PC-3 (cell line): ENCODE measurements around the gene SFI1. TPM values are rescaled to one million over a fixed set of nuclear protein-coding genes. Genes with fewer than 3 reads are reported as not detected.
A peak's percentile ranks its signal among the peaks of the same experiment; 100 is the strongest.

Source experiments
- ATAC-seq: fragments of 200-7000 bp; cut with Tn5 transposase; 2 replicates; pipeline ENCODE4 v1.9.1; 2020; ENCODE audit warnings: mild to moderate bottlenecking, moderate library complexity
- BruUV-seq: library from RNA; stranded (reverse); fragments of 400-500 nt; replicated peaks from 2 replicates; lab custom pipeline; 2021; lab: Mats Ljungman, UMichigan
- CTCF ChIA-PET: fragments of 300-600 bp; sonication (Branson Sonifier 250); formaldehyde crosslinking; loops from one replicate; lab custom pipeline; 2022; ENCODE audit warnings: antibody characterized with exemption; lab: Charles Lee
- POLR2A ChIA-PET: fragments of 300-600 bp; sonication (Branson Sonifier 250); formaldehyde crosslinking; loops from one replicate; lab custom pipeline; 2022; ENCODE audit warnings: antibody characterized with exemption; ENCODE audit not compliant: unreplicated experiment; lab: Charles Lee
- DNase-seq: peaks from one replicate; pipeline ENCODE4 v3.0.0-alpha.2; 2015
- H2AFZ ChIP-seq: fragments of 300-600 bp; sonication (generic); 2 replicates; pipeline ENCODE4 v1.6.0; 2016; ENCODE audit warnings: antibody characterized with exemption, low read length
- H3F3A ChIP-seq: fragments of 300-600 bp; sonication (generic); one replicate; pipeline ENCODE4 v1.6.0; 2017; ENCODE audit warnings: antibody characterized with exemption, low read length, control low read depth, mild to moderate bottlenecking; ENCODE audit not compliant: unreplicated experiment
- H3K27ac ChIP-seq: fragments of 300-600 bp; sonication (generic); 2 replicates; pipeline ENCODE4 v1.5.1; 2016; ENCODE audit warnings: mild to moderate bottlenecking, low read length
- H3K27me3 ChIP-seq: fragments of 300-600 bp; sonication (generic); 2 replicates; pipeline ENCODE4 v1.6.1; 2016; ENCODE audit warnings: low read length, mixed read lengths
- H3K36me3 ChIP-seq: fragments of 300-600 bp; sonication (generic); 2 replicates; pipeline ENCODE4 v1.6.1; 2016; ENCODE audit warnings: low read depth, mixed run types, low read length, mixed read lengths
- H3K4me1 ChIP-seq: fragments of 300-600 bp; sonication (generic); 2 replicates; pipeline ENCODE4 v1.5.1; 2016; ENCODE audit warnings: low read length; ENCODE audit not compliant: insufficient read depth
- H3K4me2 ChIP-seq: fragments of 300-600 bp; sonication (generic); 2 replicates; pipeline ENCODE4 v1.6.0; 2016; ENCODE audit warnings: low read length
- H3K4me3 ChIP-seq: fragments of 300-600 bp; sonication (generic); 2 replicates; pipeline ENCODE4 v1.5.1; 2016; ENCODE audit warnings: mild to moderate bottlenecking, low read length, mixed read lengths
- H3K79me2 ChIP-seq: fragments of 300-600 bp; sonication (generic); 2 replicates; pipeline ENCODE4 v1.6.1; 2017; ENCODE audit warnings: low read length, mixed read lengths
- H3K9ac ChIP-seq: fragments of 300-600 bp; sonication (generic); 2 replicates; pipeline ENCODE4 v1.6.0; 2016; ENCODE audit warnings: mild to moderate bottlenecking, low read length
- H3K9me2 ChIP-seq: fragments of 300-600 bp; sonication (generic); replicated peaks from 2 replicates; pipeline ENCODE4 v1.6.1; 2016; ENCODE audit warnings: mixed run types, low read length, mixed read lengths
- H3K9me3 ChIP-seq: fragments of 300-600 bp; sonication (generic); 2 replicates; pipeline ENCODE4 v1.6.1; 2016; ENCODE audit warnings: low read length, mixed read lengths
- H4K20me1 ChIP-seq: fragments of 300-600 bp; sonication (generic); 2 replicates; pipeline ENCODE4 v1.6.1; 2016; ENCODE audit warnings: low read length, mixed read lengths
- EZH2 ChIP-seq: fragments of 300-600 bp; sonication (generic); IDR thresholded peaks from one replicate; pipeline ENCODE4 v1.6.1; 2017; ENCODE audit warnings: antibody characterized with exemption, mild to moderate bottlenecking, low read length; ENCODE audit not compliant: unreplicated experiment
- EZH2phosphoT487 ChIP-seq: fragments of 300-600 bp; sonication (generic); IDR thresholded peaks from 2 replicates; pipeline ENCODE4 v1.6.1; 2018; ENCODE audit warnings: mild to moderate bottlenecking, antibody characterized with exemption, low read length, borderline replicate concordance
- intact Hi-C: fragments of 100-400 bp; cut with micrococcal nuclease; formaldehyde crosslinking; loops from 2 replicates; pipeline ENCODE4 v1.9.0; 2023
- total RNA-seq: library from RNA; depleted of rRNA; stranded (reverse); fragments of >200 nt; gene quantifications from 2 replicates; pipeline ENCODE4 v1.2.3, GENCODE V29; 2014
- TF ChIP-seq, protein P1 (sequence below): fragments of 300-600 bp; sonication (generic); conservative IDR thresholded peaks from 2 replicates; pipeline ENCODE4 v1.5.1; 2017; ENCODE audit warnings: antibody characterized with exemption, low read depth, mild to moderate bottlenecking, low read length

Gene SFI1
- total RNA-seq, 1 experiment from 2014 or later: 22.5 TPM

GRCh38 chr22:31578171-31578570, 81.8 kb downstream of the SFI1 start:
- no peaks in the 10 kb centered on the region for H3K36me3 ChIP-seq
- intact Hi-C loops: no loop called here
- H3K9me3 ChIP-seq: no peaks in the 10 kb centered on the region
- no peak overlapping the region for H3K4me3 ChIP-seq
- H3K27me3 ChIP-seq: no peaks in the 10 kb centered on the region
- ChIA-PET CTCF (no interaction called here), POLR2A (no interaction called here)
- ATAC-seq (no peak), DNase-seq (no peak)
- H3K4me2 ChIP-seq: no peak overlapping the region
- no peaks in the 10 kb centered on the region for H3K4me1 ChIP-seq
- no peak for TF ChIP-seq EZH2phosphoT487
- no peak for TF ChIP-seq EZH2
- TF ChIP-seq, protein P1, sequence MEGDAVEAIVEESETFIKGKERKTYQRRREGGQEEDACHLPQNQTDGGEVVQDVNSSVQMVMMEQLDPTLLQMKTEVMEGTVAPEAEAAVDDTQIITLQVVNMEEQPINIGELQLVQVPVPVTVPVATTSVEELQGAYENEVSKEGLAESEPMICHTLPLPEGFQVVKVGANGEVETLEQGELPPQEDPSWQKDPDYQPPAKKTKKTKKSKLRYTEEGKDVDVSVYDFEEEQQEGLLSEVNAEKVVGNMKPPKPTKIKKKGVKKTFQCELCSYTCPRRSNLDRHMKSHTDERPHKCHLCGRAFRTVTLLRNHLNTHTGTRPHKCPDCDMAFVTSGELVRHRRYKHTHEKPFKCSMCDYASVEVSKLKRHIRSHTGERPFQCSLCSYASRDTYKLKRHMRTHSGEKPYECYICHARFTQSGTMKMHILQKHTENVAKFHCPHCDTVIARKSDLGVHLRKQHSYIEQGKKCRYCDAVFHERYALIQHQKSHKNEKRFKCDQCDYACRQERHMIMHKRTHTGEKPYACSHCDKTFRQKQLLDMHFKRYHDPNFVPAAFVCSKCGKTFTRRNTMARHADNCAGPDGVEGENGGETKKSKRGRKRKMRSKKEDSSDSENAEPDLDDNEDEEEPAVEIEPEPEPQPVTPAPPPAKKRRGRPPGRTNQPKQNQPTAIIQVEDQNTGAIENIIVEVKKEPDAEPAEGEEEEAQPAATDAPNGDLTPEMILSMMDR: no peak
- no peaks in the 10 kb centered on the region for H3K9me2 ChIP-seq
- no peak overlapping the region for H3K27ac ChIP-seq
- H4K20me1 ChIP-seq: no peaks in the 10 kb centered on the region
- no peaks in the 10 kb centered on the region for H3F3A ChIP-seq
- no peak overlapping the region for H2AFZ ChIP-seq
- no peaks in the 10 kb centered on the region for H3K79me2 ChIP-seq
- BruUV-seq: no TSS peak
- H3K9ac ChIP-seq: no peak overlapping the region

GRCh38 chr22:31579835-31580242, 83.5 kb downstream of the SFI1 start:
- H3K4me1 ChIP-seq: peaks cover 12% of the 10 kb centered on the region
- H3K79me2 ChIP-seq: no peaks in the 10 kb centered on the region
- no peak overlapping the region for H2AFZ ChIP-seq
- intact Hi-C loops: no loop called here
- DNase-seq (no peak), ATAC-seq (peak; percentile 82)
- no peak overlapping the region for H3K4me2 ChIP-seq
- POLR2A ChIA-PET: no interaction called here
- BruUV-seq: no TSS peak
- TF ChIP-seq EZH2: no peak
- TF ChIP-seq, protein P1: no peak
- H3K27me3 ChIP-seq: no peaks in the 10 kb centered on the region
- no peak overlapping the region for H3K4me3 ChIP-seq
- no peak overlapping the region for H3K9ac ChIP-seq
- H3F3A ChIP-seq: no peaks in the 10 kb centered on the region
- no peaks in the 10 kb centered on the region for H3K9me2 ChIP-seq
- H3K36me3 ChIP-seq: no peaks in the 10 kb centered on the region
- CTCF ChIA-PET: no interaction called here
- no peaks in the 10 kb centered on the region for H3K9me3 ChIP-seq
- no peaks in the 10 kb centered on the region for H4K20me1 ChIP-seq
- H3K27ac ChIP-seq: no peak overlapping the region

DNA sequence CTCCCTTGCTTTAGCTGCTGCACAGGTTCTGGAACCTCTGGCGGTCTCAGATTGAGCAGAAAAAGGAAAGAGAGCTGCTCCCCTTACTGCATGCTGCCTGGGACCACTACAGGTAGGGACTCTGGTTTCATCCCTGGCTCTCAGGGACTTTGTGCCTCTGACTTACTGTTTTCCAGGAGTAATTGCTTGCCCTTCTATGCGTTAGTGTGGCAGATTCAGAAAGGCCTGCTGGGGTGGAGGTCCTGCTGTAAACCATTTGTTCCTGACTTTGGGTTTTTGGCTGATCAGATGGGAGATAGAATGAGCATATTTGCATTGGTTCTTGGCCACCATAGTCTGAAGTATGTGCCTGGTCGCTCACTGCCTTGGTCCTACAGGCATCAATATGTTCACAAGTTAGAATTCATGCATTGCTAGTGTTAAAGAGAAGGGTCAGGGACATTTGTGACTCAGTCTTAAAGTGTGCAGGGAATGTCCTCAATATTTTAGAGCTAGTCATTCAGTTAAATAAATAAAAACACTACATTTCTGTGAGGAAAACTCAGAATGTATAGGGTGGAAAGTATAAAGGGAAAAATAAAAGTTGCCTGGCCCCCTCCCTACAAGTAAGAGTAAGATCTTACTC, 87.6 kb downstream of the SFI1 start:
- intact Hi-C loops: no loop called here
- Histone ChIP-seq H3K36me3 (no peaks in the 10 kb centered on the region), H3K9me3 (no peaks in the 10 kb centered on the region), H3K27me3 (no peaks in the 10 kb centered on the region), H3K79me2 (no peaks in the 10 kb centered on the region), H4K20me1 (no peaks in the 10 kb centered on the region), H3K4me3 (no peak overlapping the region), H3K4me1 (peaks cover 19% of the 10 kb centered on the region), H3F3A (no peaks in the 10 kb centered on the region), H3K9ac (no peak overlapping the region), H3K4me2 (no peak overlapping the region; the same call in 1 of the 2 replicates), H2AFZ (no peak overlapping the region), H3K9me2 (no peaks in the 10 kb centered on the region), H3K27ac (no peak overlapping the region)
- ATAC-seq (peak; percentile 71), DNase-seq (peak; percentile 45)
- BruUV-seq: no TSS peak
- POLR2A ChIA-PET: no interaction called here
- TF ChIP-seq EZH2phosphoT487 (no peak), EZH2 (no peak)
- TF ChIP-seq, protein P1: no peak
- CTCF ChIA-PET: interaction anchor here (0.6 kb wide), 1 partner anchor 111 kb away, joined by 6 read pairs; no protein-coding TSS in a partner anchor
